Measurements from ENCODE around the gene LIX1L.

DNA sequence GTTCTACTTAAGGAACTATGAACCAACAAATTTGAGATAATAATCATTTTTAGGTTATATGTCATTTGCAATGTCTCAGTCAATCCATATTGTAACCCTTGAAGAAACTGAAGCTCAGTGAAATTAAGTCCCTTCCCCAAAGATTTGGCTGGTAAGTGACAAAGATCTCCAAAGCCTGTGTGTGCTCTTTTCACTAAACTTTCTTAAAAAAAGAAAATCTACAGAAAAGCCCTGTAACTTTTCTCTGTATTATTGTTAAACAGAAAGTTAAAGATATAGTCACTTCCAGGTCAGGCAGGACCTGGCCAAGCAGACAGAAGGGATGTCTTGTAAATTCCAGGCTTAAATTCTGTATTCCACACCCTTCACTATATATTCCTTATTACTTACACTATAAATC, 1.5 kb downstream of the LIX1L start:
- TF ChIP-seq, protein P1, sequence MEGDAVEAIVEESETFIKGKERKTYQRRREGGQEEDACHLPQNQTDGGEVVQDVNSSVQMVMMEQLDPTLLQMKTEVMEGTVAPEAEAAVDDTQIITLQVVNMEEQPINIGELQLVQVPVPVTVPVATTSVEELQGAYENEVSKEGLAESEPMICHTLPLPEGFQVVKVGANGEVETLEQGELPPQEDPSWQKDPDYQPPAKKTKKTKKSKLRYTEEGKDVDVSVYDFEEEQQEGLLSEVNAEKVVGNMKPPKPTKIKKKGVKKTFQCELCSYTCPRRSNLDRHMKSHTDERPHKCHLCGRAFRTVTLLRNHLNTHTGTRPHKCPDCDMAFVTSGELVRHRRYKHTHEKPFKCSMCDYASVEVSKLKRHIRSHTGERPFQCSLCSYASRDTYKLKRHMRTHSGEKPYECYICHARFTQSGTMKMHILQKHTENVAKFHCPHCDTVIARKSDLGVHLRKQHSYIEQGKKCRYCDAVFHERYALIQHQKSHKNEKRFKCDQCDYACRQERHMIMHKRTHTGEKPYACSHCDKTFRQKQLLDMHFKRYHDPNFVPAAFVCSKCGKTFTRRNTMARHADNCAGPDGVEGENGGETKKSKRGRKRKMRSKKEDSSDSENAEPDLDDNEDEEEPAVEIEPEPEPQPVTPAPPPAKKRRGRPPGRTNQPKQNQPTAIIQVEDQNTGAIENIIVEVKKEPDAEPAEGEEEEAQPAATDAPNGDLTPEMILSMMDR (IDR thresholded peaks at IDR 0.05), result no peak
- TF ChIP-seq CHD4 (IDR thresholded peaks at IDR 0.05; ENCODE audit: borderline replicate concordance) (no peak), FOXS1 (CRISPR knock-in tag; IDR thresholded peaks at IDR 0.05) (no peak)

Measured in A549 (cell line).